HepG2 (cell line): ENCODE results near the gene HOXC12. TPM values are rescaled to one million over a fixed set of nuclear protein-coding genes. Genes with fewer than 3 reads are reported as not detected.

Experiments
- FOXA3 ChIP-seq: IDR thresholded peaks from 2 replicates; pipeline ENCODE4 v1.6.1; 2016; ENCODE audit warnings: missing genetic modification reagents, missing compliant biosample characterization
- HOXA5 ChIP-seq: sonication (generic); formaldehyde crosslinking; IDR thresholded peaks from 2 replicates; pipeline ENCODE4 v1.4.0; 2020; ENCODE audit warnings: missing genetic modification reagents
- MAX ChIP-seq: IDR thresholded peaks from 2 replicates; pipeline ENCODE4 v1.6.1; 2012; ENCODE audit warnings: inconsistent platforms
- NRL ChIP-seq: sonication (generic); formaldehyde crosslinking; IDR thresholded peaks from 2 replicates; pipeline ENCODE4 v1.5.0; 2020; ENCODE audit warnings: missing genetic modification reagents, mild to moderate bottlenecking, moderate library complexity, borderline replicate concordance
- RBM39 ChIP-seq: fragments of 200-400 bp; formaldehyde crosslinking; IDR thresholded peaks from one replicate; pipeline ENCODE4 v1.6.1; 2018; ENCODE audit warnings: antibody characterized with exemption, mild to moderate bottlenecking, low read depth, low read length; ENCODE audit not compliant: poor library complexity, severe bottlenecking
- ZNF235 ChIP-seq: sonication (generic); formaldehyde crosslinking; IDR thresholded peaks from 2 replicates; pipeline ENCODE4 v1.8.1; 2023; ENCODE audit warnings: mild to moderate bottlenecking, missing genetic modification reagents, borderline replicate concordance
- ZNF574 ChIP-seq: sonication (generic); formaldehyde crosslinking; IDR thresholded peaks from 2 replicates; pipeline ENCODE4 v1.4.0; 2020; ENCODE audit warnings: missing genetic modification reagents
- ZNF629 ChIP-seq: sonication (generic); formaldehyde crosslinking; conservative IDR thresholded peaks from 2 replicates; pipeline ENCODE4 v1.5.0; 2020; ENCODE audit warnings: missing genetic modification reagents
- ZNF746 ChIP-seq: sonication (generic); formaldehyde crosslinking; IDR thresholded peaks from 2 replicates; pipeline ENCODE4 v1.8.0; 2022; ENCODE audit warnings: mild to moderate bottlenecking, missing genetic modification reagents
- ZNF782 ChIP-seq: sonication (generic); formaldehyde crosslinking; IDR thresholded peaks from 2 replicates; pipeline ENCODE4 v1.4.0; 2020; ENCODE audit warnings: missing genetic modification reagents, mild to moderate bottlenecking, borderline replicate concordance
- polyA plus RNA-seq, 8 experiments: library from polyadenylated mRNA; depleted of rRNA in 3 of 8; stranded (reverse) in 7 of 8; unstranded in 1 of 8; fragments of >200 nt; fragmentation: Illumina TruSeq in 4 of 8; extraction: Trizol in 4 of 8; gene quantifications; 2 replicates each; pipeline versions ENCODE4 v1.2.1 to v1.2.3, GENCODE V29; 2011 to 2016; ENCODE audit warnings: low read depth in 4 of 8, missing spikeins in 1 of 8, mixed read lengths in 1 of 8; ENCODE audit not compliant: insufficient read depth in 1 of 8
- total RNA-seq, 5 experiments: library from RNA; depleted of rRNA; stranded (reverse); fragments of >200 nt; fragmentation: Illumina TruSeq; extraction: Trizol; gene quantifications; 2 replicates each; pipeline ENCODE4 v1.2.3, GENCODE V29; 2016; ENCODE audit warnings: low read depth in 1 of 5
- TF ChIP-seq, protein P1 (sequence below): sonication (generic); formaldehyde crosslinking; IDR thresholded peaks from 2 replicates; pipeline ENCODE4 v1.8.0; 2022; ENCODE audit warnings: mild to moderate bottlenecking, missing genetic modification reagents; ENCODE audit not compliant: insufficient replicate concordance
- TF ChIP-seq, protein P2 (sequence below): sonication (generic); formaldehyde crosslinking; conservative IDR thresholded peaks from 2 replicates; pipeline ENCODE4 v1.4.0; 2020; ENCODE audit warnings: mild to moderate bottlenecking, missing genetic modification reagents, moderate library complexity
- TF ChIP-seq, protein P3 (sequence below): sonication (generic); formaldehyde crosslinking; IDR thresholded peaks from 2 replicates; pipeline ENCODE4 v1.4.0; 2020; ENCODE audit warnings: missing genetic modification reagents
- TF ChIP-seq, protein P4 (sequence below): sonication (generic); formaldehyde crosslinking; conservative IDR thresholded peaks from 2 replicates; pipeline ENCODE4 v1.8.1; 2023; ENCODE audit warnings: missing genetic modification reagents

The HOXC12 gene
- total and polyA plus RNA-seq, 2 of the 13 experiments (the other 11 are each of a cell fraction or from before 2014, with no cell fraction given) = not detected

- TF ChIP-seq ZNF629 (peak; percentile 20; the same call in 1 of the 2 replicates), HOXA5 (CRISPR knock-in tag) (peak; percentile 61; the same call in 1 of the 2 replicates), ZNF235 (CRISPR knock-in tag) (no peak), ZNF746 (CRISPR knock-in tag) (0 out of 2 replicates have a peak, but pooled peaks have one; percentile 60), RBM39 (peak; percentile 48), ZNF574 (CRISPR knock-in tag) (peak; percentile 56), ZNF782 (CRISPR knock-in tag) (peak; percentile 57; the same call in 1 of the 2 replicates), FOXA3 (CRISPR knock-in tag) (0 out of 2 replicates have a peak, but pooled peaks have one; percentile 13), MAX (peak; percentile 87), NRL (CRISPR knock-in tag) (peak; percentile 54; the same call in 1 of the 2 replicates)
- TF ChIP-seq, protein P1, sequence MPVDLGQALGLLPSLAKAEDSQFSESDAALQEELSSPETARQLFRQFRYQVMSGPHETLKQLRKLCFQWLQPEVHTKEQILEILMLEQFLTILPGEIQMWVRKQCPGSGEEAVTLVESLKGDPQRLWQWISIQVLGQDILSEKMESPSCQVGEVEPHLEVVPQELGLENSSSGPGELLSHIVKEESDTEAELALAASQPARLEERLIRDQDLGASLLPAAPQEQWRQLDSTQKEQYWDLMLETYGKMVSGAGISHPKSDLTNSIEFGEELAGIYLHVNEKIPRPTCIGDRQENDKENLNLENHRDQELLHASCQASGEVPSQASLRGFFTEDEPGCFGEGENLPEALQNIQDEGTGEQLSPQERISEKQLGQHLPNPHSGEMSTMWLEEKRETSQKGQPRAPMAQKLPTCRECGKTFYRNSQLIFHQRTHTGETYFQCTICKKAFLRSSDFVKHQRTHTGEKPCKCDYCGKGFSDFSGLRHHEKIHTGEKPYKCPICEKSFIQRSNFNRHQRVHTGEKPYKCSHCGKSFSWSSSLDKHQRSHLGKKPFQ = peak; percentile 51
- TF ChIP-seq, protein P2, sequence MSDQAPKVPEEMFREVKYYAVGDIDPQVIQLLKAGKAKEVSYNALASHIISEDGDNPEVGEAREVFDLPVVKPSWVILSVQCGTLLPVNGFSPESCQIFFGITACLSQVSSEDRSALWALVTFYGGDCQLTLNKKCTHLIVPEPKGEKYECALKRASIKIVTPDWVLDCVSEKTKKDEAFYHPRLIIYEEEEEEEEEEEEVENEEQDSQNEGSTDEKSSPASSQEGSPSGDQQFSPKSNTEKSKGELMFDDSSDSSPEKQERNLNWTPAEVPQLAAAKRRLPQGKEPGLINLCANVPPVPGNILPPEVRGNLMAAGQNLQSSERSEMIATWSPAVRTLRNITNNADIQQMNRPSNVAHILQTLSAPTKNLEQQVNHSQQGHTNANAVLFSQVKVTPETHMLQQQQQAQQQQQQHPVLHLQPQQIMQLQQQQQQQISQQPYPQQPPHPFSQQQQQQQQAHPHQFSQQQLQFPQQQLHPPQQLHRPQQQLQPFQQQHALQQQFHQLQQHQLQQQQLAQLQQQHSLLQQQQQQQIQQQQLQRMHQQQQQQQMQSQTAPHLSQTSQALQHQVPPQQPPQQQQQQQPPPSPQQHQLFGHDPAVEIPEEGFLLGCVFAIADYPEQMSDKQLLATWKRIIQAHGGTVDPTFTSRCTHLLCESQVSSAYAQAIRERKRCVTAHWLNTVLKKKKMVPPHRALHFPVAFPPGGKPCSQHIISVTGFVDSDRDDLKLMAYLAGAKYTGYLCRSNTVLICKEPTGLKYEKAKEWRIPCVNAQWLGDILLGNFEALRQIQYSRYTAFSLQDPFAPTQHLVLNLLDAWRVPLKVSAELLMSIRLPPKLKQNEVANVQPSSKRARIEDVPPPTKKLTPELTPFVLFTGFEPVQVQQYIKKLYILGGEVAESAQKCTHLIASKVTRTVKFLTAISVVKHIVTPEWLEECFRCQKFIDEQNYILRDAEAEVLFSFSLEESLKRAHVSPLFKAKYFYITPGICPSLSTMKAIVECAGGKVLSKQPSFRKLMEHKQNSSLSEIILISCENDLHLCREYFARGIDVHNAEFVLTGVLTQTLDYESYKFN (CRISPR knock-in tag) = peak; percentile 45; the same call in 1 of the 2 replicates
- TF ChIP-seq, protein P3, sequence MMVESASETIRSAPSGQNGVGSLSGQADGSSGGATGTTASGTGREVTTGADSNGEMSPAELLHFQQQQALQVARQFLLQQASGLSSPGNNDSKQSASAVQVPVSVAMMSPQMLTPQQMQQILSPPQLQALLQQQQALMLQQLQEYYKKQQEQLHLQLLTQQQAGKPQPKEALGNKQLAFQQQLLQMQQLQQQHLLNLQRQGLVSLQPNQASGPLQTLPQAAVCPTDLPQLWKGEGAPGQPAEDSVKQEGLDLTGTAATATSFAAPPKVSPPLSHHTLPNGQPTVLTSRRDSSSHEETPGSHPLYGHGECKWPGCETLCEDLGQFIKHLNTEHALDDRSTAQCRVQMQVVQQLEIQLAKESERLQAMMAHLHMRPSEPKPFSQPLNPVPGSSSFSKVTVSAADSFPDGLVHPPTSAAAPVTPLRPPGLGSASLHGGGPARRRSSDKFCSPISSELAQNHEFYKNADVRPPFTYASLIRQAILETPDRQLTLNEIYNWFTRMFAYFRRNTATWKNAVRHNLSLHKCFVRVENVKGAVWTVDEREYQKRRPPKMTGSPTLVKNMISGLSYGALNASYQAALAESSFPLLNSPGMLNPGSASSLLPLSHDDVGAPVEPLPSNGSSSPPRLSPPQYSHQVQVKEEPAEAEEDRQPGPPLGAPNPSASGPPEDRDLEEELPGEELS (CRISPR knock-in tag) = peak; percentile 47; the same call in 1 of the 2 replicates
- TF ChIP-seq, protein P4, sequence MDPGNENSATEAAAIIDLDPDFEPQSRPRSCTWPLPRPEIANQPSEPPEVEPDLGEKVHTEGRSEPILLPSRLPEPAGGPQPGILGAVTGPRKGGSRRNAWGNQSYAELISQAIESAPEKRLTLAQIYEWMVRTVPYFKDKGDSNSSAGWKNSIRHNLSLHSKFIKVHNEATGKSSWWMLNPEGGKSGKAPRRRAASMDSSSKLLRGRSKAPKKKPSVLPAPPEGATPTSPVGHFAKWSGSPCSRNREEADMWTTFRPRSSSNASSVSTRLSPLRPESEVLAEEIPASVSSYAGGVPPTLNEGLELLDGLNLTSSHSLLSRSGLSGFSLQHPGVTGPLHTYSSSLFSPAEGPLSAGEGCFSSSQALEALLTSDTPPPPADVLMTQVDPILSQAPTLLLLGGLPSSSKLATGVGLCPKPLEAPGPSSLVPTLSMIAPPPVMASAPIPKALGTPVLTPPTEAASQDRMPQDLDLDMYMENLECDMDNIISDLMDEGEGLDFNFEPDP (CRISPR knock-in tag) = no peak
Observed at GRCh38 chr12:53994264-53995001, 39.7 kb downstream of the HOXC12 start (continued).
